ENCODE data around the gene RRAS2.

RRAS2 gene

DNA sequence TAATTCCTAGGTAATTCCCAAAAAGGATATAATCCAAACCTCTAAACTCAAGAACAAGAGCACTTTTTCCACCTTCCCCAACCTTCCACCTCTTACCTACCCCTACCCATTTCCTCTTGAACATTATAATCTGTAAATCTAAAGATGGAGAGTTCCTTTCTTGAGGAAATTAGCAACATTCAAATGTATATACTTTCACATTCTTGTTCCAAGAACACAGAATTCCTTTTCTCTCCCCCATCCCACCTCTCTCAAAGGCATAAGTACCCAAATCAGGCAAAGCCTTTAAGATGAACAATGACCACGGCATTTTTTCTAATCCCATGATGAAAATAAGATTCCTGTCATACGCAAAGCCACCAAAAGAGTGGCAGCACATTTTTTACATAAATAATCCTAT lies 18.3 kb downstream of the RRAS2 start:
- DNase-seq (ENCODE audit: low spot score) = no peak
- no peak for FAIRE-seq

DNA sequence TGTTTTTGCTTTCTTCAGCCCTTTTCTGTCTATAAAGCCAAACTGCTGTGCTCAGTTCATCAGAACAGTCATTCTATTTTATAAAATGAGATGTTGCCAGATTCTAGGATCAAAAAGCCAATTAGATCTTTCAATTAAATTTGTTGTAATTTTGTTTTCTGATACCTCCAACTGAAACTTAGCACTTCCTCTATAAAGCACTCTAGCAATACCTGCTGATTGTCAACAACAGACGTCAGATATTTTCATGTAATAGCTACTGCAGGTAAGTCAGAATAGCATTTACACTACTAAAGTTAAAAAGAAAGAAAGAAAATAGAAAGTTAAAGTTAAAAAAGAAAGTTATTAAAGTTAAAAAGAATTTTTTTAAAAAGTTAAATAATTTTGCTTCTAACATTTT lies 19.6 kb downstream of the RRAS2 start:
- FAIRE-seq (no peak), DNase-seq (ENCODE audit: low spot score) (no peak)

DNA sequence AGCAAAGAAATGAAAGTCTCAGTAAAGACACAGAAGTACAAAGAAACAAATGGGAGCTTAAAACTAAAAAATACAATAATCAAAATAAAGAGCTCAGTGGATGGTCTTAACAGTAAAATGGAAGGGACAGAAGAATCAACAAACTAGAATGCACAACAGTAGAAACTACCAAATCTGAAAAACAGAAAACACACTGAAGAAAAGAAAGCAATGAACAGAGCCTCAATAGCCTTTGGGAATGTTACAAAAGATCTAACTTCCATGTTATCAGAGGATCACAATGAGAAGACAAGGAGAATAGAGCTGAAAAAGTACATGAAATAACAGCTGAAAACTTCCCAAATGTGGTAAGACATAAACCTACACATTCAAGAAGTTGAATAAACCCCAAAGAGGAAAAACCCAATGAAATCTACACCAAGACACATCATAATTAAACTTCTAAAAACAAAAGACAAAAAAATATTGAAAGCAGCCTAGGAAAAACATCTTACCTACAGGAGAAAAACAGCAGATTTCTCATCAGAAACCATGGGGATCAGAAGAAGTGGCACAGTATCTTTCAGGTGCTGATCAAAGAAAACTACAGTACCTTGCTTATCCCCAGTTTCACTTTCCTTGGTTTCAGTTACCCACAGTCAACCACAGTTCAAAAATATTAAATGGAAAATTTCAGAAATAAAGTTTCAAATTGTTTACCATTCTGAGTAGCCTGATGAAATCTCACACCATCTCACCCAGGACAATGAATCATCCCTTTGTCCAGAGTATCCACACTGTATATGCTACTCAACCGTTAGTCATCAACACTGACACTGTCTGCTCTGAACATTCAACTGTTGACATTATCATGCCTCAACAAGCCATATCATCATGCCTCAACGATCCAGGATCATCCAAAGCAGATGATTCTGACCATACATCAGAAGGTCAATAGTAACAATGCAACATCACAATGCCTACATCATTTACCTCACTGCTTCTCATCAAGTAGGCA lies 22.2 kb downstream of the RRAS2 start:
- DNase-seq (ENCODE audit: low spot score) = peak; percentile 61

DNA sequence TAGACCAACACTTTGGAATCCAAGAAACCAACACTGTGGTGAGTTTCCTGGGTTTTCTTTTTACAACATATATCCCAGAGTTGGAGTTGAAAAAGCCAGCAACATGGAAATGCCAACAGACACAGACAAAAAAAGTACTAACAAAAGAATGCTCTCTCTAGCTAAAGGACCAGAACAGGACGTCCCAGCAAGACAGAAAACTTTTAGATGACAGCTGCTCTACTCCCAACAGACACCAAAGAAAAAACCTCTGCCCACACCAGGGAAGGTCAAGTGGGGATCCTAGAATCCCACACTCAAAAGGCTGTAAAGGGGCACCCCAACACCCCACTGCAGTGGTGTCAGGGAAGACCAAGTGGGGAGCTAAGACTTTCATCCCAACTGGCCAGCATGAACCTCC lies 23.3 kb downstream of the RRAS2 start:
- FAIRE-seq = no peak
- DNase-seq (ENCODE audit: low spot score) = no peak

More for the DNA sequence above, 22.2 kb downstream of the RRAS2 start:
- peak; percentile 61 for FAIRE-seq

DNA sequence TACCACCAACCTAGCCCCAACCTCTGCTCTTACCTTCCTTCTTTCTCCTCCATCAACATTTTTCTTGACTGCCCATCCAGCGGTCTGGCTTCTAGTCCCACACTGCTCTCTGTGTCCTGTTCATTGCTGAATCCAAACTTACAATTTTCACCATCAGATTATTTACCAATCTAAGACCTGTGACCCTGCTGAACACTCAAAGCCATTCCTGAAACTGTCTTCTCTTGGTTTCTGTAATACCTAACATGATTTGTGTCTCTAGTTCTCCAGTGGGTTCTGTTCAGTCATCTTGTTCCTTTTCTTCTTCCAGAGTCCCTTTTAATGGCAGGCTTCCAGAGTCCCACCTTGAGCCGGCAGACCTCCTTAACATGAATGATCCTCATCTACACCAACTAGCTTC lies 24.1 kb downstream of the RRAS2 start:
- FAIRE-seq (no peak), DNase-seq (ENCODE audit: low spot score) (no peak)

DNA sequence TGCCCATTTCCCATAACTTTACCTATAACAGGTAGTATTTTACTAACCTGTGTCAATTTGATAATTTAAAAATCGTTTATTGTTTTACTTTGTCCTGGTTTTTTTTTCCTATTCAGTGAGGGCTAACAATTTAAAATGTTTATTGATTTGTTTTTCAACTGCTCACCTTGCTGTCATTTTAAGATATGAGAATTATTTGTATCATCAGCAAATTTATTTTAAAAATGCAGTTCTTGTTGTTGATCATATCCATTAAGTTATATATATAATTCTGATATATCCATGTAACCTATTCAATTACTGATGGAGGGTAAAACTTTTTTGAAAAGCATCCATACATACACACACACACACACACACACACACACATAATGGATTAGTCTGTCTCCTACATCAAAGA lies 24.8 kb downstream of the RRAS2 start:
- FAIRE-seq (no peak), DNase-seq (ENCODE audit: low spot score) (no peak)

DNA sequence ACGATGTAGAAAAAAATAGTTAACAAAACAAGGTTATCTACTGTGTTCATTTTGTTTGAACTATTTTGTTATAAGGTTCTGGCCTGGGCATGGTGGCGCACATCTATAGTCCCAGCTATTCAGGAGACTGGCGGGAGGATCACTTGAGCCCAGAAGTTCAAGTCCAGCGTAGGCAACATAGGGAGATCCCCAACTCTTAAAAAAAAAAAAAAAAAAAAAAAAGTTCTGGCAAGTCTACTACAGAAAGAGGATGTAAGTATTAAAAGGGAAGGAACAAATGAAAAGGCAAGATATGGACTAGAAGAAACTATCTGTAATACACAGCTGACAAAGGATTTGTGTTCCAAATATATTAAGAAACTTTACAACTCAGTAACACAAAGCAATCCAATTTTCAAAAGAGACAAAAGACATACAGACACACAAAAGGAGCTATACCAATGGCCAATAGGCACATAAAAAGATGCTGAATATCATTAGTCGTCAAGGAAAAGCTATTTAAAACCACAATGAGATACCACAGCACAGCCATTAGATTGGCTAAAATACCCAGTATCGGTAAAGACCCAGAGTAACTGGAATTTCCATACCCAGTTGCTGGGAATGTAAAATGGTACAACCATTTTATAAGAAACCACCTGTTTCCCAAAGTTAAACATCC lies 27.4 kb downstream of the RRAS2 start:
- FAIRE-seq (no peak), DNase-seq (ENCODE audit: low spot score) (no peak)

DNA sequence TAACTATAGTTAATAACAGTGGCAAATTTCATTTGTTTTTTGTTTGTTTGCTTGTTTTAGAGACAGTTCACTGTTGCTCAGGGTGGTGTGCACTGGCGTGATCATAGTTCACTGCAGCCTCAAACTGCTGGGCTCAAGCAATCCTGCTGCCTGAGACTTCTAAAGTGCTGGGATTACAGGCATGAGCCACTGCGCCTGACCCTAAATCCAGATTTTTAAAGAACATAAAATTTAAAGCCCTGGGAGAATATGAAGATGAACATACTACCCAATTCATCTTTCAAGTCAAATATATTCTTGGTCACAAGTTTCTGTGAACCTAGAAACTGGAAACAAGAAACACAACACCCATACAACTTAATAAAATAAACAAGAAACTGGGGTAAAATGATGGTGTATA lies 28.1 kb downstream of the RRAS2 start:
- no peak for DNase-seq (ENCODE audit: low spot score)
- no peak for FAIRE-seq

DNA sequence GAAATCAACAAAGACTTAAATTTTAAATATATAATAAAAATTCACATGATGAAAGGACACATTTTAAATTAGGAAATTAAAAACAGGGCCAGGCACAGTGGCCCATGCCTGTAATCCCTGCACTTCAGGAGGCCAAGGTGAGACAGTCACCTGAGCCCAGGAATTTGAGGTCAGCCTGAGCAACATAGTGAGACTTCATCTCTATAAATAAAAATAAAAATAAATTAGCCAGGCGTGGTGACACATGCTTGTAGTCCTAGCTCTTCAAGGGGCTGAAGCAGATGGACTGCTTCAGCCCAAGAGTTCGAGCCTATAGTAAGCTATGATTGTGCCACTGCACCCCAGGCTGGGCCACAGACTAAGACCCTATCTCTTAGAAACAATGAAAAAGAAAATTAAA lies 29.3 kb downstream of the RRAS2 start:
- FAIRE-seq = no peak

DNA sequence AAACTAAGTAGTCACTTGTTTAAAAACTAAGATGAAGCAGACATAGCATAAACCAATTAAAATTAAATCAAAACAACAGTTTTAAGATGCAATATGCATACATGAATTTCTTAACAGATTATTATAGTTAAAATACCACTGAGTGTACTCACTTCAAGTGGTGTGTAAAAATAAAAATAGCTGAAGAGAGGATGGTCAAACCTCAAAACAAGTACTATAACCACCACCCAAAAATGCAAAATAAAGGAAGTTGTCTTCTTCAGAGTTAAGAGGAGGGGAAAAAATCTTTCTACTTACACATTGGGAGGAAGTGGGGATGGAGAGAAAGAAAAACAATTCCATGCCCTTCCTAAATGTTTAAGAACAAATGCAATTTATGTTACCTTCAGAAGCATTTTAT lies 31.9 kb downstream of the RRAS2 start:
- DNase-seq (ENCODE audit: low spot score) (no peak), FAIRE-seq (no peak)

More for the DNA sequence above, 29.3 kb downstream of the RRAS2 start:
- no peak for DNase-seq (ENCODE audit: low spot score)

DNA sequence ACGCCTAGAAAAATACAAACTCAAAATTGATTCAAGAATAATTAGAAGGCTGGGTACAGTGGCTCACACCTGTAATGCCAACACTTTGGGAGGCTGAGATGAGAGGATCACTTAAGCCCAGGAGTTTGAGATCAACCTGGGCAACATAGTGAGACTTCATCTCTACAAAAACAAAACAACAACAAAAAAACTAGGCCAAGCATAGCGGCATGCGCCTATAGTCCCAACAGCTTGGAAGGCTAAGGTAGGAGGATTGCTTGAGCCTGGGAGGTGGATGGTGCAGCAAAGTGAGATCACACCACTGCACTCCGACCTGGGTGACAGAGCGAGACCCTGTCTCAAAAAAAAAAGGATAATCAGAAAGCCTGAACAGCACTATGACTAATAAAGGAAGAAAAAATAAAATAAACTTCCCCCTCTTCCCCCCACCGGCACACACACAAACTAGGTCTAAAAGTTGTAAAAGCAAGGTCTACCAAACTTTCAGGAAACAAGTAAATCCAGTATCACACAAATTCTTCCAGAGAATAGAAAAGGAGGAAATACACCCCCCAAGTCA lies 35.8 kb downstream of the RRAS2 start:
- no peak for FAIRE-seq
- DNase-seq (ENCODE audit: low spot score) = no peak

DNA sequence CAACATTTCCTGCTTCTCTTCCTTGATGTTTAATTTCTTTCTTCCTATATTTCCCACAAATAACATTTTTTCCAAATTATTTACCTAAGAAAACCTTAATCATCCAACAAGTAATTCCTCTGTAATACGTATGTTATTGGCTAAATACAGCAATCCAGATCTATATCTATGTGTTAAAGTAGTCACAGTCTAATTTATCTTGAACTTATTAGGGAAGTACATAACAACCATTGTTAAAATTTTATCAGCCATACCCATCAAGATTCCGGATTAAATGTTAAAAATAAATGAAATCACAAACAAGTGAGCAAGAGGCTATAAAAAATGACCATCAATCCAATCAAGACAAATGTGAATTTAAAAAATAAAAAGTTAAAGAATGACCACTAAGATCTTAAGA lies 36.5 kb downstream of the RRAS2 start:
- DNase-seq (ENCODE audit: low spot score) = no peak
- no peak for FAIRE-seq

DNA sequence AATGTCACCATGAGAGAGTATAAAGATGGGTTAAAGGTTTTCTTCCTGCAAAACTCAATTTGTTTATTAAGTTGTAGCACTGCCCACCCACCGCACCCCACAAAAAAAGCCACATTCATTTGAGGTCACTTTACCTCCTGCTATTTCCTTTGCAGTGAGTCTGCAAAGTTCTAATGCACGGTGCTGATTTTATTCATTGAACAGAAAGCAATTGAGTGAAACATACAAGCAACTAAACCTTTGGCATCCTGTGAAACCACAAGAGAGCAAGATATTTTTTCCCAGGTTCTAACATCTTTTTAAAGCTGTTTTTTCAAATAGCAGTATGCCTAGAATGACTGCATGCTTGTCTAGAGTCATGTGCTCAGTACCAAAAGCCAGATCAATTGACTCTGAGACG lies 39.0 kb downstream of the RRAS2 start:
- no peak for FAIRE-seq
- no peak for DNase-seq (ENCODE audit: low spot score)

DNA sequence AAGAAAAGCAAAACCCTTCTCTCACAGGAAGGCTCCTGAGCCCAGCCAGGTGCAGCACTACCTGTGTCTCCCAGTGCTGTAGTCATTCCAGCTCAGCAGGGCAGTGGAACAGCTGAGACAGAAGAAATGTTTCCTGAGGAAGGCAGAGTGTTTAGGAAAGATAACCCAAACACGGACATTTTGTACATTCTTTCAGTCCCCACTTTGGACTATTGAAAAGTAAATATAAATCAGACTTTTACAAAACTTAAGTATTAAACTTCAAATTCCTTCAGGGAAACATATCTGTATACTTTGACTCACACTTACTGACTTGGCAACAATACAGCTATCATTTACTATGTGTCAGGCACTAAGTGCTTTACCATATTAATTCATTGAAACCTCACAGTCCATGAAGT lies 40.4 kb downstream of the RRAS2 start:
- DNase-seq (ENCODE audit: low spot score) = no peak
- no peak for FAIRE-seq

DNA sequence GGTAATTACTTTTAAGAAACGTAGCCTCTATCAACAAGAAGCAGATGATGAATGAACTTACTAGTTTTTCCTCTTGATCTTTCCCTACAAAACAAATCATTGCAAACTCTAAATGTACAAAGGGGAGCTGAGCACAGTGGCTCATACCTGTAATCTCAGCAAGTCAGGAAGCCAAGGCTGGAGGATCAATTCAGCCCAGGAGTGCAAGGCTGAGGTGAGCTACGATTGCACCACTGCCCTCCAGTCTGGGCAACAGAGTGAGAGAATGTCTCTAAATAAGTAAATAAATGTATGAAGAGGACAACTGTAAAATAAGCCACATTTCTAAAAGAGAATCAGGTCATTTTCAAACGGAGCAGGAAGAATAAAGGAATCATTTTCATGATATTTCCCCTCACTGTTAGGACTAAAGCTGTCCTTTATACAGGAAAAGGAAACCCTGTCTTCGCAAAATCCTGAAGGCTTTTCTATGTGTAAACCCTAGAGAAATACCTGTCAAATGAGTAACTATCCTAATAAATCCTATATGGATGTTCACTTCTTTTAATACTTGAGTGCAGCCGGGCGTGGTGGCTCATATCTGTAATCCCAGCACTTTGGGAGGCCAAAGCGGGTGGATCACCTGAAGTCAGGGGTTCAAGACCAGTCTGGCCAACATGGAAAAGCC lies 41.2 kb downstream of the RRAS2 start:
- DNase-seq (ENCODE audit: low spot score) = no peak
- FAIRE-seq = no peak

DNA sequence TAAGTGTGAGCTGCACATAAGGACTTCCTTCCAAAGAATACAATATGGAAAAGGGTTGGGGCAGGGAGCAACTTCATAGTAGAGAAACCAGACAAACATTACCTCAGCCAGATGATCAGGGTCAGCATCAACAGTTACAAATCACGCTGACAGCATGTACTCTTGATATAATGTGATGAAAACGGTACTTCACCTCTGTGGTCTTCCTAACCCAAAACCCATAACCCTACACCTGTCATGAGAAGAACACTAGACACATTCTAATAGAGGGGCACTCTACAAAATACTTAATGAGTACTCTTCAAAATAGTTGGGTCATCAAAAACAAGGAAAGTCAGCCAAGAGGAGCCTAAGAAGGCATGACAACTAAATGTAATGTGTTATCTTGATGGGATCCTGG lies 43.9 kb downstream of the RRAS2 start:
- DNase-seq (ENCODE audit: low spot score) = no peak
- FAIRE-seq = no peak

DNA sequence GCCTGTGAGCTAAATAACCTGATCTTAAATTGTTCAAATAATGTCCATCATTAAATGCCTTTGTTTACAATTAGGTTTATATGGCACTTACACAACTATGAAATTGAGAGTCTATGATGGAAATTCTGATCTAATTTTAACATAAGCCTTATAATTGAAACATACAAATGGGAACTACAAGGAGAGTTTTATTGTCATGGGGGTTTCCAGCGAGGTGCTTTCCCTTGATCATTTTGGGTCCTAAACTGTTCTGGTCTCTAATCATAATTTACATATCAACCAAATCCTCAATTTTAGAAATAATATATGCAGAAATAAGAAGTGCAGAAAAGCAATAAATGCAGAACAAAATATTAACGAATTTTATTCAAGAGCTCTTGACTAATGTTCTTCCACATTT lies 44.9 kb downstream of the RRAS2 start:
- FAIRE-seq (no peak), DNase-seq (ENCODE audit: low spot score) (no peak)

DNA sequence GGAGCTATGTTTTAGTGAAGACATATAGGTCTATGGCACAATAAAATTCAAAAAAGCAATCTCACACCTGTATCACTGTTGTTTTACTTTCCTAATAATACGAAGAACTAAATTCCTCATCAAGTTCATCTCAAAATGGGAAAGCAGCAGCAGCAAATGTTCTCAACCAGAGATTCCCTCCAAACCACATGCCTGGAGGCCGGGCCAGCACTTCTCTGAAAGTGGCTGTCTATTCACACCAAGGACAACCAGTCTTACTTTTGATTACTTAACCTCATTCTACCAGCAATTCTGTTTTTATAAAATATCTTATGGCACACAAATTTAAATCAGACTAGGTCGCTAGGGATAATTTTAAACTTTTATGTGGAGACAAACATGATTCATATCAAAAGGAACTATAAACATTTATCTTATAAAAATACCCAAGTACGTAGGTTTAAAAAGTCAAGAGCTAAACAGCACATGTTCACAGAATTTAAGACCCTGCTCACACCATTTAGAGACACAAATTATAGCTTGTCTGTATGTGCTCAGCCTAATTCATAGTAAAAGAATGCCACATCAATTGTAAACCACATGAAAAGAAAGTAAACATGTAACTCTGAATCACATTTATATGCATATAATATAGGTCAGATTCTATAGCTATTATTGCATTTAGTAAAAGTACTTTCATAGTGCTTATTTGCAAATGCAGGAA lies 46.1 kb downstream of the RRAS2 start:
- FAIRE-seq (no peak), DNase-seq (ENCODE audit: low spot score) (no peak)

DNA sequence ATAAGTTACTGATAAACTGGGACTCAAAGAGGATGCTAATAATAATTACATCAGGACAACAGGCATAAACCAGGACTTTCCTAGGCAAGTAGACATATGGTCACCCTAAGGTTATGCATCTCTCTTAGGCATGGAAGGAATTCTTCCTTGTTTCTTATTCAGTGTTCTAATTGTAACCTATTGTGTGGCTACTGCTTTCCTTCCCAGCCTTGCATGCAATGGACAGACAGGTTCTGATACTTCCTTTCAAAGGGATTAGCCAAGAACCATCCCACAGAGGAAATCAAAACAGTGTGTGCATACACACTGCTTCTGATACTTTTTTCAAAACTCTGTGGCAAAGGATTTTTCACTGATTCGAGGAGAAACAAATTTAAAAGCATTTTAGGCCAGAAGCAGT lies 48.3 kb downstream of the RRAS2 start:
- FAIRE-seq (no peak), DNase-seq (ENCODE audit: low spot score) (no peak)

DNA sequence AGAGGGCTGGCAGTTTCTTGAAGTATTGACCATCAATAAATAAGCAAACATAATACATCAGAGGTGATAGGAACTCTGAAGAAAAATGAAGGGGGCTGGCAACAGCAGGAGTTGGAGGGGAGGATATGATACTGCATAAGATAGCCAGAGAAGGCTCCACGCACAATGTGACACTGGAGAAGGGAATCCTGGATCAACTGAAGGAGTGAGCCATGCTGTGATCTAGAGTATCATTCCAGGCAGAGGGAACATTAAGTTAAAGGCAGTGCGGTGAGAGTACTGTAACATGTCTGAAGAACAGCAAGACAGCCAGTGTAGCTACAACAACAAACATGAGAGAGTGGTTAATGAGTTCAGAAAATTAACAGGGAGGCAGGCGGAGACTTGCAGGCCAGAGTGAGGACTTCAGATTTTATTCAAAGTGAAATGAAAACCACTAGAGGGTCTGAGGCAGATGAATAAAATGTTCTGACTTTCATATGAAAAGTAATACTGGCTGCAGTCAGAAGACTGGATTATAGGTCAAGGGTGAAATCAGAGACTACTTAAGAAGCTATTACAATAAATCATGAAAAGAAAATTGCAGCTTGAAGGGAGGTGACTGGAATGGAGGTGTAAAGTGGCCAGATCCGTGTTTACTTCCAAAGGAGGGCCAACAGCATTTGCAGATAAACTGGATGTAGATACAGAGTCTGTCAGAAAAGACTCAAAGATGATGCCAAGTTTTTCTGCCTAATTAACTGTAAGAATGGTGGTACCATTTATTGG lies 49.4 kb downstream of the RRAS2 start:
- DNase-seq (ENCODE audit: low spot score) (no peak), FAIRE-seq (no peak)

All from urothelium cell line (cell line).